NCI-H2171 (cell line): Measurements from ENCODE around the gene ZNF559.

Source experiments
- DNase-seq: peaks from one replicate; lab custom pipeline; 2025; lab: John Stamatoyannopoulos, UW

Gene ZNF559

GRCh38 chr19:9353011-9353410 lies 29.0 kb downstream of the ZNF559 start:
- no peak for DNase-seq

DNA sequence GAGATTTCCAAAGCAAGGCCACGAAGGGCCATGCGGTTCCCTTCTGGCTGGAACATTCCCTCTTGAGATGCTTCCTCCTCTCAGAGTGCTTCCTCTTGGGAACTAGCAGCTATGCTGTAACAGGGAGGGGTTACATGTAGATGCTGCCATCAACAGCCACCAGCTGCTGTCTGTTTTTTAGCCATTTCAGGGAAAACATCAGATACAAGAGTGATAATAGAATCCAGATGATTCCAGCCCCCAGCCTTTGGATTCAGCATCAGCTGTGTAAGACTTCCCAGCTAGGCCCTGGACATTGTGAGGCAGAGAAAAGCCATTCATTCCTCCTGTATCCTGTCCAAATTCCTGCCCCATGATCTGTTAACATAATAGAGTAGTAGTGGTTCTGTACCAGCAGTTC lies 30.7 kb downstream of the ZNF559 start:
- DNase-seq, result no peak

DNA sequence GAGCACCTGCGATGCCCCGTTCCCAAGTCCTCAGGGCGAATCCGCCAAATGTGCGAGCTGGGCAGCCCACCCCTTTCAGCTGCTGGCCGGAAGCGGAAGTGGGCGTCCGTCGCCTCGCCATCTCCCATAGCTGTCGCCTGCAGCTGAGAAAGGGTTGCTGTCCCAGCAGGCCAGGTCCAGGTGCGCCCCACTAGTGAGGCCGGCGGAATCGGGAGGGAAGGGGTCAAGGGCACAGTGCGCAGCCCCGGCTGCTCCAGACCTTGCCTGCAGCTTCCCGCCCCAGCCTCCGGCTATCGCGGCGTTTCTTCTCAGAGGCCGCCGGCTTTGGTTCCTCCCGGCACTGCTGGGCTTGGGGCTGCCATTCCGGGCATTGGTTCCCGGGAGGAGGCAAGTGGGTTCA lies 38.9 kb downstream of the ZNF559 start, which contains the start of gene ZNF177:
Gene ZNF177 (plus strand): TSS at position 109 of the 400 bp plus-strand sequence. CDS start 15,299 bp downstream, outside the sequence.
- peak; percentile 55 for DNase-seq

GRCh38 chr19:9370738-9371619 lies 47.0 kb downstream of the ZNF559 start:
- DNase-seq, result no peak

GRCh38 chr19:9381361-9381785 lies 57.4 kb downstream of the ZNF559 start:
- DNase-seq, result no peak
